Endothelial cell of umbilical vein (primary cell): Measurements from ENCODE around the gene CD58. TPM values are rescaled to one million over a fixed set of nuclear protein-coding genes. Genes with fewer than 3 reads are reported as not detected.

Experiments
- BruUV-seq: library from RNA; stranded (reverse); fragments of 400-500 nt; replicated peaks from 2 replicates; lab custom pipeline; 2021; lab: Mats Ljungman, UMichigan
- CTCF ChIA-PET: fragments of 300-600, 350-600 bp; sonication (Branson Sonifier 250); formaldehyde crosslinking; loops from one replicate; lab custom pipeline; 2021; ENCODE audit warnings: antibody characterized with exemption, inconsistent platforms; lab: Charles Lee
- POLR2A ChIA-PET: fragments of 300-600, 350-600 bp; sonication (Branson Sonifier 250); formaldehyde crosslinking; loops from one replicate; lab custom pipeline; 2021; ENCODE audit warnings: antibody characterized with exemption, inconsistent platforms; lab: Charles Lee
- DNase-seq: peaks from one replicate; pipeline ENCODE4 v3.0.0-alpha.2; 2011; ENCODE audit warnings: low read depth, low spot score
- FAIRE-seq: peaks from 2 replicates; lab custom pipeline; 2011; peaks lifted over from hg19 to GRCh38; lab: Jason Lieb, UNC
- H2AFZ ChIP-seq: 2 replicates; pipeline ENCODE4 v1.6.0; 2012; ENCODE audit warnings: low read depth, low read length, control low read depth, inconsistent platforms
- H3K27ac ChIP-seq: 2 replicates; pipeline ENCODE4 v1.5.1; 2011; ENCODE audit warnings: low read depth, mild to moderate bottlenecking, control low read depth, low read length, moderate library complexity; ENCODE audit not compliant: insufficient read depth
- H3K27me3 ChIP-seq, 2 experiments: 2 replicates each; pipeline versions ENCODE4 v1.6.0 to v1.6.1; 2011; ENCODE audit warnings: low read length in 2 of 2, mixed read lengths in 1 of 2; ENCODE audit not compliant: control insufficient read depth in 2 of 2, insufficient read depth in 2 of 2
- H3K36me3 ChIP-seq, 2 experiments: 2 replicates in 1 of 2; 3 replicates in 1 of 2; pipeline ENCODE4 v1.5.1; 2011; ENCODE audit warnings: low read length in 2 of 2, mild to moderate bottlenecking in 1 of 2, moderate library complexity in 1 of 2; ENCODE audit not compliant: control insufficient read depth in 2 of 2, insufficient read depth in 2 of 2; ENCODE audit errors: extremely low read depth in 1 of 2
- H3K4me1 ChIP-seq: 3 replicates; pipeline ENCODE4 v1.5.1; 2011; ENCODE audit warnings: mild to moderate bottlenecking, low read length; ENCODE audit not compliant: control insufficient read depth, insufficient read depth; ENCODE audit errors: extremely low read depth
- H3K4me2 ChIP-seq: 2 replicates; pipeline ENCODE4 v1.6.1; 2011; ENCODE audit warnings: low read length, control low read depth, mixed read lengths; ENCODE audit not compliant: insufficient read depth
- H3K4me3 ChIP-seq, 3 experiments: fragments of 200-600 bp in 1 of 3; sonication (generic), shearing (Covaris generic) in 1 of 3; replicated peaks in 1 of 3; 2 replicates each; pipeline ENCODE4 v1.5.1; 2011 to 2016; ENCODE audit warnings: control low read depth in 3 of 3, low read length in 3 of 3, mild to moderate bottlenecking in 2 of 3, inconsistent platforms in 1 of 3, low read depth in 1 of 3, moderate library complexity in 1 of 3; ENCODE audit not compliant: insufficient read depth in 1 of 3
- H3K79me2 ChIP-seq: 2 replicates; pipeline ENCODE4 v1.6.0; 2012; ENCODE audit warnings: low read length, inconsistent platforms; ENCODE audit not compliant: control insufficient read depth, insufficient read depth
- H3K9ac ChIP-seq: replicated peaks from 2 replicates; pipeline ENCODE3; 2011; ENCODE audit warnings: low read length, control low read depth; ENCODE audit not compliant: insufficient read depth; ENCODE audit errors: extremely low read depth
- H3K9me1 ChIP-seq: replicated peaks from 3 replicates; pipeline ENCODE4 v1.6.0; 2011; ENCODE audit warnings: mild to moderate bottlenecking, low read length; ENCODE audit not compliant: control insufficient read depth, insufficient read depth; ENCODE audit errors: extremely low read depth
- H3K9me3 ChIP-seq: replicated peaks from 2 replicates; pipeline ENCODE4 v1.5.1; 2012; ENCODE audit warnings: low read length, inconsistent platforms; ENCODE audit not compliant: control insufficient read depth, insufficient read depth
- H4K20me1 ChIP-seq: replicated peaks from 2 replicates; pipeline ENCODE3; 2011; ENCODE audit warnings: mild to moderate bottlenecking, low read length; ENCODE audit not compliant: control insufficient read depth, insufficient read depth; ENCODE audit errors: extremely low read depth
- EZH2 ChIP-seq: IDR thresholded peaks from 2 replicates; pipeline ENCODE4 v1.6.1; 2012; ENCODE audit warnings: borderline replicate concordance, low read depth, mild to moderate bottlenecking, moderate library complexity, low read length, inconsistent platforms; ENCODE audit not compliant: severe bottlenecking
- FOS ChIP-seq: IDR thresholded peaks from 2 replicates; pipeline ENCODE4 v1.6.1; 2011; ENCODE audit warnings: mild to moderate bottlenecking, low read length, moderate library complexity, borderline replicate concordance; ENCODE audit not compliant: insufficient read depth
- GATA2 ChIP-seq: IDR thresholded peaks from 2 replicates; pipeline ENCODE4 v1.7.0; 2011; ENCODE audit warnings: low read depth, mild to moderate bottlenecking, moderate library complexity, mixed read lengths, low read length; ENCODE audit not compliant: insufficient read length, insufficient read depth
- JUN ChIP-seq: IDR thresholded peaks from 2 replicates; pipeline ENCODE4 v1.6.1; 2011; ENCODE audit warnings: borderline replicate concordance, low read depth; ENCODE audit not compliant: insufficient read length, insufficient read depth
- dilution Hi-C: fragments of 300-500 bp; cut with MboI; formaldehyde crosslinking; loops from one replicate; pipeline ENCODE4 v1.15.0; 2019; ENCODE audit warnings: low sequenced_read_pairs; ENCODE audit not compliant: extremely low pct_ligation_motif_present
- intact Hi-C: fragments of 100-400 bp; cut with micrococcal nuclease; formaldehyde crosslinking; loops from one replicate; pipeline ENCODE4 v1.10.0; 2022
- polyA plus RNA-seq, 4 experiments: library from polyadenylated mRNA; depleted of rRNA in 3 of 4; stranded (reverse) in 3 of 4; unstranded in 1 of 4; fragments of >200 nt; gene quantifications; 2 replicates each; pipeline versions ENCODE4 v1.2.1 to v1.2.3, GENCODE V29; 2011 to 2012; ENCODE audit warnings: missing spikeins in 1 of 4
- total RNA-seq: library from RNA; stranded (reverse); gene quantifications from 2 replicates; pipeline ENCODE4 v1.2.3, GENCODE V29; 2021

The CD58 gene
- total and polyA plus RNA-seq, 2 donors (not counting 3 experiments of a cell fraction or from before 2014, with no cell fraction given): 9.8 to 12.7 TPM

DNA sequence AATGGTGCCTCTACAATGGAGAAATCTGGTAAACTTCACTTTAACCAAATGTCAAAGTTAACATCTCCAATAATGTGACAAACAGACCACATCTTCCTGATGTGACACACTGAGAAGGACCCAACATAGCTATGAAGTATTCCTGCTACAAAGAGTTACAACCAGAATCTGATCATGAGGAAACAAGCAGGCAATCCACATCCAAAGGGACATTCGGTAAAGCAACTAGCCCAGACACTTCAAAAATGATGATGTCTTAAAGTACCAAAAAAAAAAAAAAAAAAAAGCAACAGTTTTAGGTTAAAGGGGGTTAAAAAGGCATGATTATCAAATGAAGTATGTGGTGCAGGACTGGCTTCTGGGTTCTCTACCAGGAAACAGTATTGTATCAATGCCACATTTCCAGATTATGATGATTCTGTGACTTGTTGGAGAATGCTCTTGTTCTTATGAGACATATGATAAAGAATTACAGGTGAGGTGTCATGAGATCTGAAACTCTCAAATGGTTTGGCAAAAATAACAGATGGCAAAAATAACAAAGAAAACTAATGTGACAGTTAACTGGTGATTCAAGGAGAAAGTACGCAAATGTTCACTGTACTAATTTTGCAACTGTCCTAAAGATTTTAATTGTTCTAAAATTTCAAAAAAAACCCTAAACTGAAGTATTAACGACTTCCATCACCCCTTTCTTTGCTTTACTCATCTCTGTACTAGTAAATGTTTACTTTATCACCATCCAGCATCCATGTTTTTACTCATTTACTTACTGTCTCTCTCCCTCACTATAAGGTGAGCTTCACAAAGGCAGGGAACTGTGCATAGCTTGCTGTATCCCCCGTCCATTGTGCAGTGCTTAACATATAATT is 2.8 kb downstream of the CD58 start:
- H3K27ac ChIP-seq: no peak overlapping the region
- ChIA-PET POLR2A (no interaction called here), CTCF (interaction anchor here (0.6 to 1.7 kb wide), 5 partner anchors 11 to 524 kb away, joined by 3 to 7 read pairs (median 4); no protein-coding TSS in a partner anchor)
- H3K9me3 ChIP-seq: no peaks in the 10 kb centered on the region
- no peak overlapping the region for H2AFZ ChIP-seq
- H3K4me2 ChIP-seq: no peak overlapping the region
- H3K79me2 ChIP-seq: peaks cover 13% of the 10 kb centered on the region
- peak; percentile 15 for FAIRE-seq
- intact Hi-C loops: loop anchor here (10.0 kb wide), 1 partner anchor 63 kb away; no protein-coding TSS in a partner anchor
- dilution Hi-C loops: no loop called here
- no peak overlapping the region for H3K4me3 ChIP-seq
- no peaks in the 10 kb centered on the region for H4K20me1 ChIP-seq
- no TSS peak for BruUV-seq
- H3K4me1 ChIP-seq: peaks cover 9% of the 10 kb centered on the region
- H3K9me1 ChIP-seq: no peaks in the 10 kb centered on the region
- no peaks in the 10 kb centered on the region for H3K36me3 ChIP-seq
- H3K9ac ChIP-seq: no peak overlapping the region
- TF ChIP-seq EZH2: no peak
- DNase-seq: no peak
- peaks cover 4 to 6% of the 10 kb centered on the region in 2 experiments for H3K27me3 ChIP-seq

GRCh38 chr1:116565222-116565621 is 5.6 kb downstream of the CD58 start:
- H3K4me1 ChIP-seq: peaks cover 3% of the 10 kb centered on the region
- H3K9ac ChIP-seq: no peak overlapping the region
- no peaks in the 10 kb centered on the region for H3K9me3 ChIP-seq
- peaks cover 14% of the 10 kb centered on the region for H3K79me2 ChIP-seq
- FAIRE-seq (no peak), DNase-seq (no peak)
- ChIA-PET POLR2A (no interaction called here), CTCF (interaction anchor here (1.1 kb wide), 1 partner anchor 10 kb away, joined by 3 read pairs; no protein-coding TSS in a partner anchor)
- no peaks in the 10 kb centered on the region for H3K9me1 ChIP-seq
- H3K4me3 ChIP-seq: no peak overlapping the region
- H3K36me3 ChIP-seq: no peaks in the 10 kb centered on the region
- intact Hi-C loops: loop anchor here (10.0 kb wide), 1 partner anchor 60 kb away; no protein-coding TSS in a partner anchor
- dilution Hi-C loops: no loop called here
- H2AFZ ChIP-seq: no peak overlapping the region
- H4K20me1 ChIP-seq: no peaks in the 10 kb centered on the region
- no peak overlapping the region for H3K27ac ChIP-seq
- H3K4me2 ChIP-seq: no peak overlapping the region
- no TSS peak for BruUV-seq
- no peak for TF ChIP-seq JUN
- no peak for TF ChIP-seq GATA2
- TF ChIP-seq FOS: no peak
- H3K27me3 ChIP-seq: no peaks in the 10 kb centered on the region
